Esophagus squamous epithelium (tissue), 4 donors: ENCODE measurements around the gene CTCF.

Experiments
- CTCF ChIP-seq, 6 experiments: fragments of 450-650 bp in 4 of 6; fragments of 200-600 bp in 2 of 6; sonication (generic) in 2 of 6; IDR thresholded peaks; one replicate each; pipeline ENCODE4 v1.5.1; 2016 to 2019; ENCODE audit warnings: antibody characterized with exemption in 6 of 6, mild to moderate bottlenecking in 4 of 6, moderate library complexity in 4 of 6
- POLR2A ChIP-seq, 4 donors: fragments of 450-650 bp; IDR thresholded peaks; one replicate each; pipeline ENCODE4 v1.6.1; 2017; ENCODE audit warnings: antibody characterized with exemption in 4 of 4, mild to moderate bottlenecking in 4 of 4, moderate library complexity in 3 of 4

GRCh38 chr16:67685388-67686112 lies 123.2 kb downstream of the CTCF start:
- no peak for TF ChIP-seq CTCF (IDR thresholded peaks at IDR 0.05)
- no peak for TF ChIP-seq POLR2A (IDR thresholded peaks at IDR 0.05)
